Head of caudate nucleus (tissue), 42 donors: ENCODE data around the gene SLC39A1.

Source experiments
- DNase-seq, 42 donors: peaks; one replicate each; pipeline versions ENCODE4 v3.0.0 to v3.0.0-alpha.2; 2020 to 2021; ENCODE audit warnings: mixed read lengths in 7 of 42
- intact Hi-C: fragments of 100-400 bp; cut with DNase I; formaldehyde crosslinking; loops from one replicate; pipeline ENCODE4 v1.15.0; 2022

The SLC39A1 gene

GRCh38 chr1:153978274-153978909 lies 15.1 kb upstream of the SLC39A1 start:
- DNase-seq = no peak
- intact Hi-C loops = no loop called here

GRCh38 chr1:153977250-153978240 lies 14.2 kb upstream of the SLC39A1 start, which contains the start of gene JTB:
Gene JTB (minus strand): TSS chr1:153977674. CDS start chr1:153977252, 422 bp downstream.
- peak; percentile 87 to 97 (median 93) for DNase-seq

GRCh38 chr1:153976819-153977249 lies 13.5 kb upstream of the SLC39A1 start:
- peak in 2 of 42 donors; percentile 24 to 46 for DNase-seq
- intact Hi-C loops = no loop called here

More at GRCh38 chr1:153977250-153978240, 14.2 kb upstream of the SLC39A1 start, which contains the start of gene JTB:
- intact Hi-C loops = no loop called here

GRCh38 chr1:153973525-153973924 lies 10.2 kb upstream of the SLC39A1 start:
- intact Hi-C loops = no loop called here
- no peak for DNase-seq

- intact Hi-C loops = no loop called here
- no peak for DNase-seq
Measured at GRCh38 chr1:153973071-153973470, 9.7 kb upstream of the SLC39A1 start.

- DNase-seq = no peak
- intact Hi-C loops = no loop called here
Measured at GRCh38 chr1:153970346-153970745, 7.0 kb upstream of the SLC39A1 start.

GRCh38 chr1:153968972-153969371 lies 5.6 kb upstream of the SLC39A1 start:
- intact Hi-C loops = no loop called here
- DNase-seq = no peak

- intact Hi-C loops = no loop called here
- DNase-seq = no peak
Measured at GRCh38 chr1:153968408-153968807, 5.1 kb upstream of the SLC39A1 start.

- intact Hi-C loops = no loop called here
- peak in 3 of 42 donors; percentile 20 to 39 (median 27) for DNase-seq
Measured at GRCh38 chr1:153968000-153968363, 4.6 kb upstream of the SLC39A1 start.

GRCh38 chr1:153967107-153967999 lies 4.0 kb upstream of the SLC39A1 start, which contains the start of gene CREB3L4:
Gene CREB3L4 (plus strand): TSS chr1:153967902. CDS start chr1:153968526, 624 bp downstream.
- peak; percentile 84 to 97 (median 93) for DNase-seq
- intact Hi-C loops = no loop called here

GRCh38 chr1:153963850-153964331 lies 554 bp upstream of the SLC39A1 start:
- peak in 10 of 42 donors; percentile 13 to 55 (median 32) for DNase-seq
- intact Hi-C loops = no loop called here

- intact Hi-C loops = no loop called here
- DNase-seq = peak in 4 of 42 donors; percentile 26 to 59 (median 32)
Measured at GRCh38 chr1:153962088-153963029, 978 bp downstream of the SLC39A1 start.

GRCh38 chr1:153961421-153961820 lies 1.9 kb downstream of the SLC39A1 start:
- intact Hi-C loops = no loop called here
- no peak for DNase-seq

GRCh38 chr1:153960206-153960605 lies 3.1 kb downstream of the SLC39A1 start:
- intact Hi-C loops = no loop called here
- DNase-seq = no peak

- no peak for DNase-seq
- intact Hi-C loops = loop anchor here (10.0 kb wide), 1 partner anchor 165 kb away; no protein-coding TSS in a partner anchor
Measured at GRCh38 chr1:153959454-153959853, 3.9 kb downstream of the SLC39A1 start.

- intact Hi-C loops = loop anchor here (10.0 kb wide), 1 partner anchor 164 kb away; no protein-coding TSS in a partner anchor
- peak in 1 of 42 donors; percentile 46 for DNase-seq
Measured at GRCh38 chr1:153958961-153959260, 4.4 kb downstream of the SLC39A1 start.

GRCh38 chr1:153958111-153958960 lies 5.0 kb downstream of the SLC39A1 start, which contains the start of gene CRTC2:
Gene CRTC2 (minus strand): TSS chr1:153958612. CDS start chr1:153958497, 115 bp downstream.
- peak; percentile 98 to 100 (median 99) for DNase-seq
- intact Hi-C loops = loop anchor here (10.0 kb wide), 1 partner anchor 164 kb away; no protein-coding TSS in a partner anchor
